Breast epithelium (tissue), 3 donors: Measurements from ENCODE around the gene ARCN1.

Source experiments
- POLR2A ChIP-seq: fragments of 450-650 bp; IDR thresholded peaks from one replicate; pipeline ENCODE4 v1.6.1; 2016; ENCODE audit warnings: antibody characterized with exemption, mild to moderate bottlenecking, moderate library complexity
- POLR2AphosphoS5 ChIP-seq, 3 donors: sonication (generic); formaldehyde crosslinking; IDR thresholded peaks; one replicate each; pipeline ENCODE4 v1.6.1; 2017; ENCODE audit warnings: antibody characterized with exemption in 3 of 3
- TF ChIP-seq, protein P1 (sequence below), 3 donors: fragments of 450-650 bp; IDR thresholded peaks; one replicate each; pipeline ENCODE4 v1.5.1; 2016 to 2017; ENCODE audit warnings: antibody characterized with exemption in 3 of 3, mild to moderate bottlenecking in 3 of 3, moderate library complexity in 3 of 3

DNA sequence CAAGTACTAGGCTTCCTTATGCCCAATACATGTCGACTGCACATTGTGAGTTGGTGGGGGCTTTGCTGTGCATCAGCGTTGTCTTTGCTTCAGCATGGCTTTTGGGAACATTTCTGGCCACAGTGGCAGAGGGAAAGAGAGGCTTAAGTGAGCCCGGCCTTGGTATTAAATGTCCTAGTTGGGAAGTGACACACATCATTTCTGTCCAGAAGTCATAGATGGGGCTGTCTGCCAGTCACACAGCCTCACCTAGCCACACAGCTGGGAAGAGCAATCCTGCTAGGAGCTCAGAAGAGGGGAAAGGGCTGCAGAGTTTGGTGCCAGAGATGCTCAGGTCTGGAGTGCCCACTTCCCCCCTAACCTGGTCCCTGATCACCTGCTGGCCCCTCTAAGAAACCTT lies 79.6 kb downstream of the ARCN1 start:
- TF ChIP-seq, protein P1, sequence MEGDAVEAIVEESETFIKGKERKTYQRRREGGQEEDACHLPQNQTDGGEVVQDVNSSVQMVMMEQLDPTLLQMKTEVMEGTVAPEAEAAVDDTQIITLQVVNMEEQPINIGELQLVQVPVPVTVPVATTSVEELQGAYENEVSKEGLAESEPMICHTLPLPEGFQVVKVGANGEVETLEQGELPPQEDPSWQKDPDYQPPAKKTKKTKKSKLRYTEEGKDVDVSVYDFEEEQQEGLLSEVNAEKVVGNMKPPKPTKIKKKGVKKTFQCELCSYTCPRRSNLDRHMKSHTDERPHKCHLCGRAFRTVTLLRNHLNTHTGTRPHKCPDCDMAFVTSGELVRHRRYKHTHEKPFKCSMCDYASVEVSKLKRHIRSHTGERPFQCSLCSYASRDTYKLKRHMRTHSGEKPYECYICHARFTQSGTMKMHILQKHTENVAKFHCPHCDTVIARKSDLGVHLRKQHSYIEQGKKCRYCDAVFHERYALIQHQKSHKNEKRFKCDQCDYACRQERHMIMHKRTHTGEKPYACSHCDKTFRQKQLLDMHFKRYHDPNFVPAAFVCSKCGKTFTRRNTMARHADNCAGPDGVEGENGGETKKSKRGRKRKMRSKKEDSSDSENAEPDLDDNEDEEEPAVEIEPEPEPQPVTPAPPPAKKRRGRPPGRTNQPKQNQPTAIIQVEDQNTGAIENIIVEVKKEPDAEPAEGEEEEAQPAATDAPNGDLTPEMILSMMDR (IDR thresholded peaks at IDR 0.05): no peak
- TF ChIP-seq POLR2A (no peak), POLR2AphosphoS5 (IDR thresholded peaks at IDR 0.05) (no peak)
